MV-4-11 (cell line): ENCODE results near the gene SPATS2L.
A peak's percentile ranks its signal among the peaks of the same experiment; 100 is the strongest.

Experiments used
- DNase-seq: peaks from one replicate; lab custom pipeline; 2025; lab: John Stamatoyannopoulos, UW

Gene SPATS2L

GRCh38 chr2:200411831-200412230, 105.3 kb downstream of the SPATS2L start:
- DNase-seq, result no peak

GRCh38 chr2:200414367-200414766, 107.9 kb downstream of the SPATS2L start:
- no peak for DNase-seq

GRCh38 chr2:200415455-200415854, 109.0 kb downstream of the SPATS2L start:
- no peak for DNase-seq

- DNase-seq, result no peak
These were observed 110.4 kb downstream of the SPATS2L start for GRCh38 chr2:200416878-200417277.

GRCh38 chr2:200417366-200417765, 110.9 kb downstream of the SPATS2L start:
- no peak for DNase-seq

GRCh38 chr2:200418399-200418798, 111.9 kb downstream of the SPATS2L start:
- DNase-seq, result no peak

DNA sequence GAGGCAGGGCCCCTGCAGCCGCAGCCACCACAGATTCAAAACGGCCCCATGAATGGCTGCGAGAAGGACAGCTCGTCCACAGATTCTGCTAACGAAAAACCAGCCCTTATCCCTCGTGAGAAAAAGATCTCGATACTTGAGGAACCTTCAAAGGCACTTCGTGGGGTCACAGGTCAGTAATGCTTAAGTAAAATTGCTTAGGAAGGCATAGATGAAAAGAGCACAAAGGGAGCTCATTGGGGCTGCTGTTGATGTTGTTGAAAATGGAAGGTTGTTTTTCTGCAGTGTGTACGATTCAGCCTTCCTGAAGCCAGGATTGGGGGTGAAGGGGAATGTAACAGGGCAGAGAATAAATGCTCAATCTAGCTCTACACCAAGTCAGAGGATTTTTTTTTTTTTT, 112.8 kb downstream of the SPATS2L start:
- DNase-seq, result no peak

GRCh38 chr2:200421270-200421669, 114.8 kb downstream of the SPATS2L start:
- DNase-seq, result no peak

GRCh38 chr2:200422071-200422470, 115.6 kb downstream of the SPATS2L start:
- DNase-seq, result no peak

DNA sequence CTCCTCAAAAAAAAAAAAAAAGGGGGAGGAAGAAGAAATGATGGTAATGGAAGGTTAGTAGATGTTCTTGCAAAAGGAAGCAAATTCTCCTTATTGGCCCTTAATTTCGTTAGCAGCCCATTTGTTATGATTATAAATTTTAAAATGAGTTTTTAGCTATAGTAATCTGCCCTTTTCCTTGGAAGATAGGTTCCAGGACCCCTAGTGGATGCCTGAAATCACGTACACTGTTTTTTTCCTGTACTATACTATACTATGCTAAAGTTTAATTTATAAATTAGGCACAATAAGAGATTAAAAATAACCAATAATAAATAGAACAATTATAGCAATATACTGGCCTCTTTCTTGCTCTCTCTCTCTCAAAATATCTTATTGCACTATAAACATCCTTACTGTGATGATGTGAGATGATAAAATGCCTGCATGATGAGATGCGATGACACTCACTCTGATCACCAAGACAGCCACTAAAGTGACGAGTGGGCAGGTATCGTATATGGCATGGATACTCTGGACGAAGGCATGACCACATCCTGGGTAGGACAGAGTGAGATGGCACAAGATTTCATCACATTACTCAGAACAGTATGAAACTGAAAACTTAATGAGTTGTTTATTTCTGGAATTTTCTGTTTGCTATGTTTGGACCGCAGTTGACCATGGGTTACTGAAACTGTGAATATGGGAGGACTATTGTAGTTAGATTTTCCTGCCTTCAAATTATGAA, 116.2 kb downstream of the SPATS2L start:
- DNase-seq, result no peak

GRCh38 chr2:200423541-200423940, 117.0 kb downstream of the SPATS2L start:
- DNase-seq, result no peak

- no peak for DNase-seq
These were observed 118.7 kb downstream of the SPATS2L start for GRCh38 chr2:200425026-200425821.

- no peak for DNase-seq
These were observed 120.3 kb downstream of the SPATS2L start for GRCh38 chr2:200426754-200427153.

- DNase-seq, result no peak
These were observed 122.6 kb downstream of the SPATS2L start for GRCh38 chr2:200428961-200429665.

DNA sequence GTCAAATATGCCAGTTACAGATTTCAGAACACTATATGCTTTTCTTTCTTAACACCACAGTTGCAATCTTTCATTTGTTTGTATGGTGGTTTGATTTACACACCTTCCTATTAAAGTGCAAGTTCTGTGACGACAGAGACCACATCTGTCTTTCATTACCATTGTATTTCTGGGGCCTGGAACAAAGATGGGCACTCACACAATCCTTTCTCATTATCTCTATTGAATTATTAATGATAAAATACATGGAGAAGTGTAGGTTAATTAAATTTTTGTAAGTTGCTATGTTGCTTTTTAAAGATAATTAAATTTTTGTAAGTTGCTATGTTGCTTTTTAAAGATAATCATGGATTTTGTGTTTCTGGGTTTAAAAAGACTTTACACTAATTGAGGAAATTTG, 123.5 kb downstream of the SPATS2L start:
- no peak for DNase-seq

DNA sequence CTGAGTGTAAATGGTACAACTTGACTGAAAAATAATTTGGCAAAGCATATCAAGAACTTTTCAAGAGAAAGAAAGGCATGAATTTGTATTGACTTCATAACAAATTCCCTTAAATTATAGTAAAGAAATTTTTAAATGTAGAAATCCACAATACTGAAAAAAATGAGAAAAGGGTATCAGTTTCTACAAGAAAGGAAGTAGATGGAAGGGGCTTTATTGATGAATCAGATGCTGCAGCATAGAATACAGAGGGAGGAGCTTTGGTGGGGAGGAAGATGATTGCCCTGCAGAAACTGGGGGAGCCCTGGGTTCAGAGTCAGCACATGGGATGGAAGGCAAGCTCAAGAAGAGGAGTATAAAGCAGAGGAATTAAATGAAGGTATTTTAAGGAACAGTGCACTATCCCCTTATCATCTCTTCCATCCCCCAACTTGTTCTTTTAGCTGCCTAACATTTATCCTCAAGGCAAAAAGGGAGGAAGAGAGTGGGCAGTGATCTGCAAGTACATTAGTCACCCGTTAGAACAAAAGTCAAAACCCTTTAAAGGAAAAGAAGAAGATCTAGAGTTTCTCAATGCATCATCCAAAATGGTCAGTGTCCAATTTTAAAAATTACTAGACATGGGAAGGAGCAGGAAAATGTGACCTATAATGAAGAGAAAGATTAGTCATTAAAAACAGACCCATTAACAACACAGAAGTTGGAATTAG, 125.7 kb downstream of the SPATS2L start:
- no peak for DNase-seq

- no peak for DNase-seq
These were observed 128.9 kb downstream of the SPATS2L start for GRCh38 chr2:200435379-200435778.

DNA sequence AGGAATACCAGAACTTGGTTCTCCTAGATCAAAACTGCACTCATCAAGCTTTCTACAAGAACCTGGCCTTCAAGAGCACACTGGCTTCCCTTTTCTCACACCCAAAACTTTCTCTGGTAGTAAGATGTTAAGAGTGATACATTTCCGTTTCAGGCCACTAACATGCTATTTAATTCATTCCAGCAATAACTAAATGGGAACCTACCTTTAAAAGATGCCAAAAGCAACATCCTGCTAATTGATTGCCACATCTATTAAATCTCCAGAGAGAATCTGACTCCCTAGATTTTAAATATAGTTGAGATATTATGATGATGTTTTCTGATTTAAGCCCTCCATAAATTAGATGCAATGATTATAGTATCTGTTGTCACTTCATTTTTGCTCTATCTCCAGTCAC, 131.8 kb downstream of the SPATS2L start:
- DNase-seq, result no peak

DNA sequence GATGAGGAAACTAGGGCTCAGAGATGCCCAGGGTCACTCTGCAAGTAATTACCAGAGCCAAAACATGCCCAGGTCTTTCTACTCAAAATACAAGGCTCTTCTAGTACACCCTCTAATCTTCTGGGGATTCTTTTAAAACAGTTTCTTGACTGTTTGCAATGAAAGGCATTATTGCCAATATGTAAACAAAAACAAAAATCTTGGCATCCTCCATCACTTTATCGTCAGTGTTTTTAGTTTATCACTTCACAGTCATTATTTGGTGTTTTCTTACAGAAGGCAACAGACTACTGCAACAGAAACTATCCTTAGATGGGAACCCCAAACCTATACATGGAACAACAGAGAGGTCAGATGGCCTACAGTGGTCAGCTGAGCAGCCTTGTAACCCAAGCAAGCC, 132.4 kb downstream of the SPATS2L start:
- DNase-seq, result no peak

DNA sequence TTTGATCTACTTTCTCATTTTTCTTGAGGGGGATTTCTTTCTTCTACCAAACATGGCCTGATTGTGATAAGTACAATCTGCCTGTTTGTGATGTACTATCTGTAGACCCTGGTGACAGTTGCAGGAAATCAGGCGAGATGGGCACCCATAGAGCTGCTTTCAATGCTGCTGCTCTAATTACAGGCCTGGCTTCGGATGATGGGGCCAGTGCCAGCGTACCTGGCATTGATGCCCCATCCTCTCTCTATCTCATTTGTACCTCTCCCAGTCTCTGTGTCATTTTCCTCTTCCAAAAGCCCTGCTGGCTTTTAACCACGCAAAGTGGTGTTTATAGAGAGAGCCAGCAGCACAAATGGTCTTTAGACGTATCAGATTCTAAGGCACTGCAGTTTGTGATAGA, 133.5 kb downstream of the SPATS2L start:
- no peak for DNase-seq

GRCh38 chr2:200442471-200442870, 136.0 kb downstream of the SPATS2L start:
- no peak for DNase-seq

DNA sequence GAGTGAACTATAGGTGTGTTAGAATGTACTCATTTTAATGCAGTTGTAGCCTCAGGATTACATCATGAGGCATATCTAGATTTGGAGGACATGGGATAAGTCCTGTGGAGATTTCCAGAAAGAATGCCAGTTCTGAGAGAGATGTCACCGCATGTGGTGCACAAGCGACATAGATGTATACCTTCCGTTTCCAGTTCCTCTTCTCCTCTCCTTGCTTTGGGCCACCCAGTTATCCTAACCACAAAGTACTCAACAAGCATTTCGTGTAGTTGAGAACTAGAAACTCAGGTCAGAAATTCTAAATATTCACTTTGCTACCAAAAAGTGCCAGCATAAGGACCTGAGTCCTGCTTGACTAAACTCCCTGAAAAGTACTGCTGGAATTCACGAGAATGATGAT, 136.9 kb downstream of the SPATS2L start:
- DNase-seq, result peak; percentile 67
